ENCODE results near the gene FADD.

The FADD gene

GRCh38 chr11:70202920-70203750 lies at the start of gene FADD:
Gene FADD, plus strand, starts transcription at chr11:70203296. Its CDS starts 164 bp downstream, at chr11:70203460.
- peak; percentile 76 to 97 (median 85) for DNase-seq
- intact Hi-C loops (cut with DNase I), result loop anchor here (5.0 kb wide), 1 partner anchor 69 kb away; the partner anchor contains the start of gene PPFIA1

- intact Hi-C loops (cut with DNase I), result no loop called here
- no peak for DNase-seq
Measured at GRCh38 chr11:70155386-70155785, 47.7 kb upstream of the FADD start.

GRCh38 chr11:70156291-70157037 lies 46.6 kb upstream of the FADD start:
- intact Hi-C loops (cut with DNase I), result no loop called here
- no peak for DNase-seq

GRCh38 chr11:70158201-70158600 lies 44.9 kb upstream of the FADD start:
- intact Hi-C loops (cut with DNase I), result no loop called here
- DNase-seq, result no peak

GRCh38 chr11:70158757-70159389 lies 44.2 kb upstream of the FADD start:
- DNase-seq, result no peak
- intact Hi-C loops (cut with DNase I), result no loop called here

- DNase-seq, result no peak
- intact Hi-C loops (cut with DNase I), result no loop called here
Measured at GRCh38 chr11:70159627-70160570, 43.2 kb upstream of the FADD start.

- DNase-seq, result no peak
- intact Hi-C loops (cut with DNase I), result no loop called here
Measured at GRCh38 chr11:70161043-70161625, 42.0 kb upstream of the FADD start.

- intact Hi-C loops (cut with DNase I), result no loop called here
- DNase-seq, result no peak
Measured at GRCh38 chr11:70164705-70165104, 38.4 kb upstream of the FADD start.

- DNase-seq, result no peak
- intact Hi-C loops (cut with DNase I), result no loop called here
Measured at GRCh38 chr11:70167120-70167519, 36.0 kb upstream of the FADD start.

- intact Hi-C loops (cut with DNase I), result no loop called here
- no peak for DNase-seq
Measured at GRCh38 chr11:70167723-70168404, 35.2 kb upstream of the FADD start.

GRCh38 chr11:70168405-70168754 lies 34.7 kb upstream of the FADD start:
- DNase-seq, result no peak
- intact Hi-C loops (cut with DNase I), result no loop called here

- no peak for DNase-seq
- intact Hi-C loops (cut with DNase I), result no loop called here
Measured at GRCh38 chr11:70169127-70169526, 34.0 kb upstream of the FADD start.

GRCh38 chr11:70169632-70170031 lies 33.5 kb upstream of the FADD start:
- DNase-seq, result no peak
- intact Hi-C loops (cut with DNase I), result no loop called here

GRCh38 chr11:70170596-70171210 lies 32.4 kb upstream of the FADD start:
- no peak for DNase-seq
- intact Hi-C loops (cut with DNase I), result no loop called here

GRCh38 chr11:70173018-70173417 lies 30.1 kb upstream of the FADD start:
- DNase-seq, result no peak
- intact Hi-C loops (cut with DNase I), result no loop called here

- intact Hi-C loops (cut with DNase I), result no loop called here
- peak in 1 of 10 donors; percentile 73 for DNase-seq
Measured at GRCh38 chr11:70174547-70175235, 28.4 kb upstream of the FADD start.

GRCh38 chr11:70175236-70175698 lies 27.8 kb upstream of the FADD start:
- peak in 1 of 10 donors; percentile 33 for DNase-seq
- intact Hi-C loops (cut with DNase I), result no loop called here
